ENCODE data around the gene ASTL.
"Not testable (repeated sequence)": the region's sequence is repeated elsewhere in the genome, so short reads cannot be mapped to it uniquely, and the experiment has no call there.

The ASTL gene

DNA sequence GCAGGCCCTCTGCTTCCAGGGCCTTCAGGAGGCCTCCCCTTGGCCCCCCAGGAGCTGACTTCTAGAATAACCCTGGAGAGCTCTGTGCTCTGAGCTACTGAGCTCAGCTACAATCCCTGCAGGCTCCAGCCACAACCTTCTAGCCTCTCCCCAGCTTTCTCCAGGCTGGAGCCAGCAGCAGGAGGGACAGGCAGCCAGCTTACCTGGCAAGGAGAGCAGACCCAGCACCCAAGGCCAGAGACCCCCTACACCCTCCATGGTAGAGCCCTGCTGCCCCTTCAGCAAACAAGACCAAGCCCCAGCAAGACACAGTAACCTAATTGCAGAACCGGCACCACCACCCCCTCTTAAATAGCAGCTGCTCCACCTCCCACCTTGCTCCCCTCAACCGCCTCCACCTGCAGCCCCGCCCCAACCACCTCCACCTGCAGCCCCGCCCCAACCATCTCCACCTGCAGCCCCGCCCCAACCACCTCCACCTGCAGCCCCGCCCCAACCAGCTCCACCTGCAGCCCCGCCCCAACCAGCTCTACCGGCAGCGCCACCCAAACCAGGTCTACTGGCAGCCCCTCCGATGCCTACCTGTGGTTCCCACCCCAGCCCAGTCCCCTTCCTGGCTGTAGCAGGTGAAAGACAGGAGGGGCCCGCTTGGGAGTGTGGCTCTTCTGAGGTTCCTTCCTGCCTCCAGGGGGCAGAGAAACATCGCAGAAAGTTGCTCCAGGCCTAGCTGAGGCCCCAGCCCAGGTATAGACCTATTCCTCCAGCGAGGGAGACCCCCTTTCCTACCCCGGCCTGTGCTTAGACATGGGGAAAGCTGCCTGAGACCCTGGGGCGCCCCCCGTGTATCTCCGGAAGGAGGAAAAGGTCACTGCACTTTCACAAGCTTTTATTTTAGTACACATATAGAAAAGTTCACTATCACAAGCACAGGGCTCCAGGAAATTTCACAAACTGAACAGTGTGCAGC is at the start of gene ASTL:
TSS of gene ASTL (minus strand) at position 324 of the 967 bp plus-strand sequence. CDS start at position 258, 66 bp downstream.
- DNase-seq = peak; percentile 62

- DNase-seq = no peak
These were observed 48.3 kb upstream of the ASTL start for GRCh38 chr2:96186562-96186961.

GRCh38 chr2:96185516-96185915 is 47.2 kb upstream of the ASTL start:
- no peak for DNase-seq

DNA sequence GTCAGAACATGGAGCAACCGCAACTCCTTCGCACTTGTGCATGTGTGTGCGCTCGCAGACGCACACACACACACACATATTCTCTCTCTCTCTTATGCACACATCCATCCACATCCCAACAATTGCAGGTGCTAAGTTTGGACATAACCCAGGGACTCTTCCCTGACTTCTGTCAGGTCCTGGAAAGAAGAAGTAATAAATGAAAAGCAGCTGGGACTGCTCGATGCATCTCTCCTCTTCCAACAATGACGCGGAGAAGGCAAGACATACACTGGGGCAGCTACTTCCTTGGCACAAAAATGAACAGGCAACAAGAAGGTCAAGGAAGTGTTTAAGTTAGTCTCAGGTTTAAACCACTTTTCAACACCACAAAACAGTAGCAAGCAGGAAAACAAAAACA is 46.7 kb upstream of the ASTL start:
- no peak for DNase-seq

- DNase-seq = no peak
These were observed 45.9 kb upstream of the ASTL start for GRCh38 chr2:96184188-96184587.

GRCh38 chr2:96181529-96181928 is 43.2 kb upstream of the ASTL start:
- no peak for DNase-seq

DNA sequence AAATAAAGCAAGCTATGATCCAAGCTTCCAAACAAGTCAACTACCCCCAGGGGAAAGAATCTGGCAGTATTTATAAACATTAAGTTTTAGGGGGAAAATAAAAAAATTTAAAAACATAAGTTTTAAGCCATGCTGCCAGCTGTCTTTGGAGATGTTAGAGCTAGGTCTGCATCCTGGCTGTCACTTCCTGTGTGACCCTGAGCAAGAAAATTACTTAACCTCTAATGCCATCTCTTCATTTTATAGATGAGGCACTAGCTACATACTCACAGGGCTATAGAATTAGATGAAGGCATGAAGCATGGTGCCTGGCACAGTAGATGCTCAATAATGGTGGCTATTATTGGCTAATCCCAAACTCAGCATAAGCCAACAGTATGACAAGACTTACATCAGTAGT is 42.2 kb upstream of the ASTL start:
- DNase-seq = no peak

DNA sequence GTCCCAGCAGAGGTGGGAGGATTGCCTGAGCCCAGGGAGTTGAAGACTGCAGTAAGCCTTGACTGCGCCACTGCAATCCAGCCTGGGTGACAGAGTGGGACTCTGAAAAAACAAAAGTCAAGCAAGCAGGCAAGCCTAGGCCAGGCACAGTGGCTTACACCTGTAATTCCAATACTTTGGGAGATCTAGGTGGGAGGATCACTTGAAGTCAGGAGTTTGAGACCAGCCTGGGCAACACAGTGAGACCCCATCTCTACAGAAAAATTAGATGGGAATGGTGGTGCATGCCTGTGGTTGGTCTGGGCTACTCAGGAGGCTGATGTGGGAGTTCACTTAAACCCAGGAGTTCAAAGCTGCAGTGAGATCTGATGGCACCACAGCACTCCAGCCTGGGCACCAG is 41.7 kb upstream of the ASTL start:
- no peak for DNase-seq

DNA sequence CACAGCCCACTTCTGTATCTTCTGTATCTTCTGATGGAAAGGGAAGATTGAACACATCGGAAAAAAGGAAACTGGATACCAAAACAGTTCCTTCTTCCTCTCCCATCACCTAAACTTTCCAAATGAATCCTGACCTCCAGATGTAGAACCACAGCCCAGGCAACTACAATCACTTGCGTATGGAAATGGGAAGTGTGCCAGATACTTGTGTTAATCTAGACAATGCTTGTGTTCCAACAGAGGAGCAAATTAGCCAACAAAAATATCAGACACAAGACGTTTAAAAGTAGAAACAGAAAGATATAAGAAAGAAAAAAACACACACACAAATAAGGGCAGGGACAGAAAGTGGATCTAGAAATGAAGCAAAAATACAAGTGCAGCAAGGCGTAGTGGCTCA is 38.4 kb upstream of the ASTL start:
- no peak for DNase-seq

DNA sequence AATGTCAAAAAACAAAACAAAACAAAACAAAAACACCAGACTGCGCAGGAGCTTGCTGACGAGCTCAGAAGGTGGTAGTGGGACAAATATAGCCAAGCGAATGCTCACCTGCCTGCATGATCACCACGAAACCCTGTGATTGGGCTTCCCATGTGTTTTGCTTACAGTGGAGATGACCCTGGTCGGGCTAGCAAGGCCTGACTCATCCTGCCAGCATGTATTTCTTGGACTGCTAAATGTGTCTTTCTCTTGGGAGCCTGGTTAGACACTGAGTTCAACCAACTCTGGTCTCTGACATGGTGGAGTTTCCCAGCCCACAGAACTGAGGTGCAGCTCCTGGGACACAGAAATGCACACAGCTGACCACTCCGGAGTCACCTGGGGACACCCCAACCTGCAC is 37.6 kb upstream of the ASTL start:
- DNase-seq = no peak

- peak; percentile 74 for DNase-seq
These were observed 36.2 kb upstream of the ASTL start for GRCh38 chr2:96174251-96175144.

DNA sequence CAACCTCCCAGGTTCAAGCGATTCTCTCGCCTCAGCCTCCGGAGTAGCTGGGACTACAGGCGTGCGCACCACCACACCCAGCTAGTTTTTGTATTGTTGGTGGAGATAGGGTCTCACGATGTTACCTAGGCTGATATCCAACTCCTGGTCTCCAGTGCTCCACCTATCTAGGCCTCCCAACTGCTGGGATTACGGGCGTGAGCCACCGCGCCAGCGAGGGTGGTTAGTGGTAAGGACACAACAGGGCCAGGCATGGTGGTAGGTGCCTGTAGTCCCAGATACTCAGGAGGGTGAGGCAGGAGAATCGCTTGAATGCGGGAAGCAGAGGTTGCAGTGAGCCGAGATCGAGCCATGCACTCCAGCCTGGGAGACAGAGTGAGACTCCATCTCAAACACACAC is 33.5 kb upstream of the ASTL start:
- DNase-seq = no peak

DNA sequence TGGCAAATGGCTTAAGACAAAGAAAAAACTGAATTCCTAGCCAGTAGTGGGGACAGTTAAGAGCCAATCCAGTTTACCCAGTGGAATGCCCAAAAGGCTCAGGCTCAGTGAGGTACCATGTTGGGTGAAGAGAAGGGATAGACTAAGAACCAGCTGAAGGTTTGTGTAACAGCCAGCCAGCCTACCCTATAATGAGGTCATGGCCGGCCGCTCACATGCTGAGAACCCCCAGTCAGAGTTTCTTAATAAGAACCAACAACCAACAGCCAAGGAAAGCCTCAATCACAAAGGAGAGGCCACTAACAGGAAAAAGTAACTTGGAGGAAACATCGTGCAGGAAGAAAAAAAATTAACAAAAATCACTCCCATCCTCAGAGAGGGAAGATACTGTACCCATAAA is 32.3 kb upstream of the ASTL start:
- no peak for DNase-seq

DNA sequence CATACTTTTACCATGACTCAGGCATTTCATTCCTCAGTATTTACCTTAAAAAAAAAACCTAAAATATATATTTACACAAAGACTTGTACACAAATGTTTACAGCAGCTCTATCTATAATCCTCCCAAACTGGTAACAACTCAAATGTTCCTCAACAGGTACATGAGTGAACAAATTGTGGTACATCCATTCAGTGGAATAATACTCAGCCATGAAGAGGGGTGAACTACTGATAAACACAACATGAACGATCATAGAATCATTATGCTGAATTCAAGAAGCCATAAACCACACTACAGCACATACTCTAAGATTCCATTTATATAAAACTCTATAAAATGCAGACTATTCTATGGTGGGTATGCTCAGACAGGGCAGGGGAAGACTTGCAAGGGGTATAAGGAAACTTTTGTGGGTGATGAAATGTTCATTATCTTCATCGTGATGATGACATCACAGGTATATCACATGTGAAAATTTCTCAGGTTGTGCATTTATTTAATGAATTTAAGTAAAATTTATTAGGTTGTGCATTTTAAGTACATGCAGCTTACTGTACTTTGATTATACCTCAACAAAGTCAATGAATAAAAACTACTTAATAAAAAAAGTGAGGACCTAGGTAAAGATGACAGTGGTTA is 31.7 kb upstream of the ASTL start:
- no peak for DNase-seq

- DNase-seq = no peak
These were observed 29.2 kb upstream of the ASTL start for GRCh38 chr2:96167407-96168013.

- DNase-seq = no peak
These were observed 26.3 kb upstream of the ASTL start for GRCh38 chr2:96164459-96165184.

DNA sequence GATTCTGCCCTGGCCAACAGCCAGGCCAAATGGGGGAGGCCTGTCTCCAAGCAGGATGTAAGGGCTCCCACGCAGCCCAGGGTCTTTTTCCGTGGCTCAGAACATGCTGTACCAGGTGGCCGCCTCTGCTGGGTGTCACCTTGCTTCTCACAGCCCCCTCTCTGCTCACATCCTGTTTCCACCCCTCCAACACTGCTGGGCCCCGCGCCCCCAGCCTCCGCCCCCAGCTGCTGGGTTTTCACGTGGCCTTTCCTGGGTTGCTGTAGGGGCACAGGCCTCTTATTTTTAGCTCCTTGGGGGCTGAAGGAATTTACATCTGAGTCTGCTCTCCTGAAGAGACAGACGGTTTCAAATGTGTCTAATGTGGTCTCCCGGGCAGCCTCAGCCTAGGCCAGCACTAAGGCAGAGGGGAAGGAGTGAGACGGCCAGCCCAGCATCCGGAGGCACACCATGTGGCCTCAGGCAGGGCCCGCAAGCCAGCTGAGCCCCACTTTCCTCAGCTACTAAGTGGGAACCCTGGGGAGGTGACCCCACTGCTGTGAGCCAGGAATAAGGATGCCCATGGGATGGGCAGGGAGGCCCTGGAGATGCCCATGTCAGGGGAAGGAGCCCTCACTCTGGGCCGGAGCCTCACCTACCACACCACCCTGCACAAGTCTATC is 25.6 kb upstream of the ASTL start:
- DNase-seq = peak; percentile 55

- no peak for DNase-seq
These were observed 25.1 kb upstream of the ASTL start for GRCh38 chr2:96163415-96163767.

GRCh38 chr2:96161898-96162297 is 23.6 kb upstream of the ASTL start:
- no peak for DNase-seq

DNA sequence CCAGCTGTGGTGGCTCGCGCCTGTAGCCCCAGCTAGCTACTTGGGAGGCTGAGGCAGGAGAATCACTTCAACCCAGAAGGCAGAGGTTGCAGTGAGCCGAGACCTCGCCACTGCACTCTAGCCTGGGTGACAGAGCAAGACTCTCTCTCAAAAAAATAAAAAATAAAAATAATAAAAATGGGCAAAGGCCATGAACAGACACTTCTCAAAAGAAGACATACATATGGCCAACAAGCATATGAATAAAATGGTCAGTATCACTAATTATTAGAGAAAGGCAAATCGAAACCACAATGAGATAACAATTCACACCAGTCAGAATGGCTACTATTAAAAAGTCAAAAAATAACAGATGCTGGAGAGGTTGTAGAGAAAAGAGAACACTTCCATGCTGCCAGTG is 22.1 kb upstream of the ASTL start:
- DNase-seq = not testable (repeated sequence)

- DNase-seq = no peak
These were observed 21.0 kb upstream of the ASTL start for GRCh38 chr2:96159084-96159830.

All from activated CD4-positive, alpha-beta T cell treated with anti-CD3 and anti-CD28 coated beads for 1 hour (primary cell).